ENCODE measurements around the gene TBL1X.

Gene TBL1X

GRCh38 chrX:9738151-9738550 lies 273.3 kb downstream of the TBL1X start:
- H3K9me3 ChIP-seq (ENCODE audit: insufficient read depth, low read depth, low read length): no peaks in the 10 kb centered on the region
- H3K27me3 ChIP-seq (ENCODE audit: insufficient read depth, low read length): no peaks in the 10 kb centered on the region
- H3K4me1 ChIP-seq (ENCODE audit: insufficient read depth, low read length): no peaks in the 10 kb centered on the region
- no peak overlapping the region for H3K9ac ChIP-seq (ENCODE audit: low read depth, low read length)
- peaks cover 5% of the 10 kb centered on the region; the same call in 1 of the 2 replicates for H3K36me3 ChIP-seq (ENCODE audit: insufficient read depth, low read length)
- no peak overlapping the region for H3K4me3 ChIP-seq (ENCODE audit: low read length)
- no peak overlapping the region for H3K27ac ChIP-seq (ENCODE audit: low read depth, low read length)
- WGBS: 93% methylated on average over 3 of the region's 3 CpGs

- H3K4me1 ChIP-seq (ENCODE audit: insufficient read depth, low read length): no peaks in the 10 kb centered on the region
- no peak overlapping the region for H3K9ac ChIP-seq (ENCODE audit: low read depth, low read length)
- no peak overlapping the region for H3K4me3 ChIP-seq (ENCODE audit: low read length)
- peaks cover 7% of the 10 kb centered on the region; the same call in 1 of the 2 replicates for H3K36me3 ChIP-seq (ENCODE audit: insufficient read depth, low read length)
- no peak overlapping the region for H3K27ac ChIP-seq (ENCODE audit: low read depth, low read length)
- H3K9me3 ChIP-seq (ENCODE audit: insufficient read depth, low read depth, low read length): no peaks in the 10 kb centered on the region
- WGBS: 90% methylated on average over 4 of the region's 5 CpGs
- H3K27me3 ChIP-seq (ENCODE audit: insufficient read depth, low read length): no peaks in the 10 kb centered on the region
Measured at GRCh38 chrX:9739130-9739529, 274.3 kb downstream of the TBL1X start.

- 89% methylated on average over 11 of the region's 11 CpGs for WGBS
- H3K27ac ChIP-seq (ENCODE audit: low read depth, low read length): no peak overlapping the region
- no peak overlapping the region for H3K9ac ChIP-seq (ENCODE audit: low read depth, low read length)
Measured at GRCh38 chrX:9745417-9746115, 280.7 kb downstream of the TBL1X start.

GRCh38 chrX:9746148-9746888 lies 281.5 kb downstream of the TBL1X start:
- Histone ChIP-seq H3K9me3 (ENCODE audit: insufficient read depth, low read depth, low read length) (no peaks in the 10 kb centered on the region), H3K4me3 (ENCODE audit: low read length) (no peak overlapping the region)
- WGBS: 33% methylated on average over 3 of the region's 3 CpGs

More at GRCh38 chrX:9745417-9746115, 280.7 kb downstream of the TBL1X start:
- Histone ChIP-seq H3K36me3 (ENCODE audit: insufficient read depth, low read length) (0 out of 2 replicates have a peak, but pooled peaks cover 2% of the 10 kb centered on the region), H3K9me3 (ENCODE audit: insufficient read depth, low read depth, low read length) (no peaks in the 10 kb centered on the region), H3K4me1 (ENCODE audit: insufficient read depth, low read length) (peaks cover 16% of the 10 kb centered on the region; the same call in 1 of the 2 replicates), H3K27me3 (ENCODE audit: insufficient read depth, low read length) (no peaks in the 10 kb centered on the region), H3K4me3 (ENCODE audit: low read length) (no peak overlapping the region)

GRCh38 chrX:9747644-9748043 lies 282.8 kb downstream of the TBL1X start:
- Histone ChIP-seq H3K36me3 (ENCODE audit: insufficient read depth, low read length) (0 out of 2 replicates have a peak, but pooled peaks cover 2% of the 10 kb centered on the region), H3K27me3 (ENCODE audit: insufficient read depth, low read length) (no peaks in the 10 kb centered on the region), H3K27ac (ENCODE audit: low read depth, low read length) (no peak overlapping the region), H3K9ac (ENCODE audit: low read depth, low read length) (no peak overlapping the region), H3K4me3 (ENCODE audit: low read length) (no peak overlapping the region), H3K9me3 (ENCODE audit: insufficient read depth, low read depth, low read length) (no peaks in the 10 kb centered on the region), H3K4me1 (ENCODE audit: insufficient read depth, low read length) (peaks cover 16% of the 10 kb centered on the region; the same call in 1 of the 2 replicates)
- WGBS: 100% methylated on average over 1 of the region's 4 CpGs

More at GRCh38 chrX:9746148-9746888, 281.5 kb downstream of the TBL1X start:
- H3K27me3 ChIP-seq (ENCODE audit: insufficient read depth, low read length): no peaks in the 10 kb centered on the region
- H3K9ac ChIP-seq (ENCODE audit: low read depth, low read length): 0 out of 2 replicates have a peak overlapping the region, but pooled peaks have one; percentile 26
- H3K27ac ChIP-seq (ENCODE audit: low read depth, low read length): peak overlapping the region; percentile 60; the same call in 1 of the 2 replicates
- H3K36me3 ChIP-seq (ENCODE audit: insufficient read depth, low read length): 0 out of 2 replicates have a peak, but pooled peaks cover 2% of the 10 kb centered on the region
- peaks cover 16% of the 10 kb centered on the region; the same call in 1 of the 2 replicates for H3K4me1 ChIP-seq (ENCODE audit: insufficient read depth, low read length)

GRCh38 chrX:9749146-9749692 lies 284.4 kb downstream of the TBL1X start:
- no peaks in the 10 kb centered on the region for H3K27me3 ChIP-seq (ENCODE audit: insufficient read depth, low read length)
- peaks cover 16% of the 10 kb centered on the region; the same call in 1 of the 2 replicates for H3K4me1 ChIP-seq (ENCODE audit: insufficient read depth, low read length)
- no peaks in the 10 kb centered on the region for H3K9me3 ChIP-seq (ENCODE audit: insufficient read depth, low read depth, low read length)
- no peak overlapping the region for H3K27ac ChIP-seq (ENCODE audit: low read depth, low read length)
- H3K36me3 ChIP-seq (ENCODE audit: insufficient read depth, low read length): no peaks in the 10 kb centered on the region
- WGBS: 89% methylated on average over 7 of the region's 11 CpGs
- no peak overlapping the region for H3K4me3 ChIP-seq (ENCODE audit: low read length)
- no peak overlapping the region for H3K9ac ChIP-seq (ENCODE audit: low read depth, low read length)

GRCh38 chrX:9757366-9757765 lies 292.5 kb downstream of the TBL1X start:
- Histone ChIP-seq H3K9ac (ENCODE audit: low read depth, low read length) (no peak overlapping the region), H3K4me3 (ENCODE audit: low read length) (no peak overlapping the region), H3K27ac (ENCODE audit: low read depth, low read length) (no peak overlapping the region), H3K36me3 (ENCODE audit: insufficient read depth, low read length) (no peaks in the 10 kb centered on the region; the same call in 1 of the 2 replicates), H3K27me3 (ENCODE audit: insufficient read depth, low read length) (no peaks in the 10 kb centered on the region), H3K9me3 (ENCODE audit: insufficient read depth, low read depth, low read length) (no peaks in the 10 kb centered on the region), H3K4me1 (ENCODE audit: insufficient read depth, low read length) (no peaks in the 10 kb centered on the region)
- WGBS: 97% methylated on average over 7 of the region's 7 CpGs

- Histone ChIP-seq H3K9me3 (ENCODE audit: insufficient read depth, low read depth, low read length) (no peaks in the 10 kb centered on the region), H3K36me3 (ENCODE audit: insufficient read depth, low read length) (no peaks in the 10 kb centered on the region; the same call in 1 of the 2 replicates), H3K9ac (ENCODE audit: low read depth, low read length) (no peak overlapping the region), H3K4me3 (ENCODE audit: low read length) (no peak overlapping the region), H3K27ac (ENCODE audit: low read depth, low read length) (no peak overlapping the region), H3K27me3 (ENCODE audit: insufficient read depth, low read length) (no peaks in the 10 kb centered on the region), H3K4me1 (ENCODE audit: insufficient read depth, low read length) (no peaks in the 10 kb centered on the region)
- 94% methylated on average over 4 of the region's 4 CpGs for WGBS
Measured at GRCh38 chrX:9758021-9758638, 293.3 kb downstream of the TBL1X start.

GRCh38 chrX:9759337-9759736 lies 294.5 kb downstream of the TBL1X start:
- Histone ChIP-seq H3K27me3 (ENCODE audit: insufficient read depth, low read length) (no peaks in the 10 kb centered on the region), H3K36me3 (ENCODE audit: insufficient read depth, low read length) (no peaks in the 10 kb centered on the region; the same call in 1 of the 2 replicates), H3K27ac (ENCODE audit: low read depth, low read length) (no peak overlapping the region), H3K9me3 (ENCODE audit: insufficient read depth, low read depth, low read length) (no peaks in the 10 kb centered on the region), H3K4me1 (ENCODE audit: insufficient read depth, low read length) (no peaks in the 10 kb centered on the region), H3K9ac (ENCODE audit: low read depth, low read length) (no peak overlapping the region), H3K4me3 (ENCODE audit: low read length) (no peak overlapping the region)
- WGBS: 89% methylated on average over 8 of the region's 8 CpGs

GRCh38 chrX:9765072-9765736 lies 300.3 kb downstream of the TBL1X start:
- H3K36me3 ChIP-seq (ENCODE audit: insufficient read depth, low read length): no peaks in the 10 kb centered on the region
- H3K4me3 ChIP-seq (ENCODE audit: low read length): peak overlapping the region; percentile 64
- H3K9ac ChIP-seq (ENCODE audit: low read depth, low read length): peak overlapping the region; percentile 79
- 7% methylated on average over 67 of the region's 67 CpGs for WGBS
- no peaks in the 10 kb centered on the region for H3K9me3 ChIP-seq (ENCODE audit: insufficient read depth, low read depth, low read length)
- H3K27ac ChIP-seq (ENCODE audit: low read depth, low read length): no peak overlapping the region
- peaks cover 4% of the 10 kb centered on the region; the same call in 1 of the 2 replicates for H3K4me1 ChIP-seq (ENCODE audit: insufficient read depth, low read length)
- peaks cover 3% of the 10 kb centered on the region; the same call in 1 of the 2 replicates for H3K27me3 ChIP-seq (ENCODE audit: insufficient read depth, low read length)

All from HUES64 (cell line).